HL-60 (cell line): Measurements from ENCODE around the gene LAMTOR3.

Experiments used
- DNase-seq, 2 experiments: peaks; one replicate each; pipeline ENCODE4 v3.0.0-alpha.2; 2010 to 2020; ENCODE audit warnings: low read depth in 1 of 2, low spot score in 1 of 2
- H3K27ac ChIP-seq: fragments of 250-450 bp; sonication (Bioruptor Pico); replicated peaks from 2 replicates; pipeline ENCODE4 v1.5.1; 2020; ENCODE audit warnings: mild to moderate bottlenecking, moderate library complexity
- H3K27me3 ChIP-seq: fragments of 250-450 bp; sonication (Bioruptor Pico); 2 replicates; pipeline ENCODE4 v1.5.1; 2021; ENCODE audit warnings: mild to moderate bottlenecking, moderate library complexity; ENCODE audit not compliant: insufficient read depth, poor library complexity, severe bottlenecking
- H3K4me3 ChIP-seq: replicated peaks from 2 replicates; pipeline ENCODE4 v1.5.1; 2011; ENCODE audit warnings: mild to moderate bottlenecking, control low read depth, low read length; ENCODE audit not compliant: insufficient read depth
- CTCF ChIP-seq: IDR thresholded peaks from one replicate; pipeline ENCODE4 v1.5.1; 2011; ENCODE audit warnings: low read length, control low read depth, inconsistent platforms; ENCODE audit not compliant: insufficient read depth
- GABPA ChIP-seq: IDR thresholded peaks from 2 replicates; pipeline ENCODE4 v1.6.1; 2012; ENCODE audit warnings: low read depth
- POLR2AphosphoS5 ChIP-seq: IDR thresholded peaks from 2 replicates; pipeline ENCODE4 v1.6.1; 2012; ENCODE audit warnings: low read depth
- REST ChIP-seq: IDR thresholded peaks from 2 replicates; pipeline ENCODE4 v1.6.1; 2012; ENCODE audit warnings: low read depth; ENCODE audit not compliant: insufficient replicate concordance
- SPI1 ChIP-seq: IDR thresholded peaks from 2 replicates; pipeline ENCODE4 v1.6.1; 2012; ENCODE audit warnings: low read depth, mild to moderate bottlenecking, borderline replicate concordance

LAMTOR3 gene

GRCh38 chr4:99828477-99828876 lies 65.8 kb downstream of the LAMTOR3 start:
- no peak overlapping the region for H3K4me3 ChIP-seq
- no peak for TF ChIP-seq SPI1
- no peak for TF ChIP-seq GABPA
- TF ChIP-seq REST: no peak
- TF ChIP-seq CTCF: no peak
- no peak for TF ChIP-seq POLR2AphosphoS5
- DNase-seq: no peak
- no peak overlapping the region for H3K27ac ChIP-seq
- no peaks in the 10 kb centered on the region for H3K27me3 ChIP-seq
